T-helper 1 cell treated with Interleukin-12 subunit alpha and Interleukin-12 subunit beta and Interleukin-4 antibody, amounts not matched to agents 30 ng/mL and 1 ng/mL, for 36 hours (primary cell): ENCODE results near the gene INS. TPM values are rescaled to one million over a fixed set of nuclear protein-coding genes. Genes with fewer than 3 reads are reported as not detected.

Experiments used
- intact Hi-C: fragments of 100-400 bp; cut with micrococcal nuclease; formaldehyde crosslinking; loops from one replicate; pipeline ENCODE4 v1.15.1; 2024
- total RNA-seq: library from RNA; stranded (reverse); gene quantifications from 2 replicates; pipeline ENCODE4 v1.2.3, GENCODE V29; 2022

Gene INS
- total RNA-seq, 1 donor from 2014 or later = not detected

DNA sequence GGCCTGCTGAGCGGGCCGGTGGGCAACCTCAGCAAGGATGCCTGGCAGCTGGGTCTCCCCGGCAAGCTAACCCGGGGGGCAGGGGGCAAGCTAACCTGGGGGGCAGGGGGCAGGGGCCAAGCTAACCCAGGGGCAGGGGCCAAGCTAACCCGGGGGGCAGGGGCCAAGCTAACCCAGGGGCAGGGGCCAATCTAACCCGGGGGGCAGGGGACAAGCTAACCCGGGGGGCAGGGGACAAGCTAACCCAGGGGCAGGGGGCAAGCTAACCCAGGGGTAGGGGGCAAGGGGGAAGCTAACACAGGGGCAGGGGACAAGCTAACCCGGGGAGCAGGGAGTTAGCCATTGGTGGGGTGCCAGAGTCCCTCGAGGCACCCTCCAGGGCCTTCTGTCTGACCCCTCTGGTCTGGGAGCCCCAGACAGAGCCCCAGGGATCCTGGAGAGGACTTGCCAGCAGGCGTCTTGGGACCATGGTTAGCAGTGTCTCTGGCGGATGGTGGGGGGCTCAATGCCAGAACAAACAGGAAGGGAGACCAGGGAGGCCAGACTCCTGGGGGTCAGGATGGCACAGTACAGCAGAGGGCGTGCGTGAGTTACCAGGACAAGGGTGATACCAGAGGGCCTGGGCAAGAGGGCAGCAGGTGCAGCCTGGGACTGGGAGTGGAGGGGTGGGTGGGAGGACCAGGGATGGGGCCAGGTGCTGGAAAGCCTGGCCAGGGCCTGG lies 37.9 kb downstream of the INS start:
- intact Hi-C loops = no loop called here

DNA sequence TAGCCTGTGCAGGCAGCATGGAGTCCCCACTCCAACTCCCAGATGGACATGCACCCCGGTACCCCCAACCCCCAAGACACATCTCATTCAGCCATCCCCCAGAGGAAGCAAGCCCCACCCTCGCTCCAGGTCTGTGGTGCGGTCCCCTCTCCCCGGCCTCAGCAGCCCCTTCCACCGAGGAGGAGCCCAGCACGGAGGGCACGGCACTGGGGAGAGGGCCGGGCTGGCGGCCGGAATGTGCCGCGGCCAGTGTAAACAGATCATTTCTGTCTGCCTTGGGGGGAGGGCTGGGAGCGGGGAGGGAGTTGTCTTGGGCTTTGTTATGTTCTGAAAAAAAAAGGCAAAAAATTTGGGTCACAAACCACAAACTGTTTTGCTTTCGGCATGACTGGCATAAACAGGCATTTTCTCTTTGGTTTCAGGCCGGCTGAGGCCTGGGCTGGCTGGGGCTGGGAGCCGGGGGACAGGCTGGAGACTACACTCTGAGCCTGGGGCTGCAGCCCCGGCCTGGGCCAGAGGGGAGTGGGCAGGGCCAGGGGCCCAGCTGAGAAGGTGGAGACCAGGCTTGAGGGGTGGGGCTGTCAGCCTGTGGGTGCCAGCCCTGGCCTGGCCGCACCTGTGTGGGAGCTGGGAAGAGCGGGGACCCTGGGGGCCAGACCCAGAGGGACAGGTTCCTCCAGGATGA lies 38.6 kb downstream of the INS start:
- intact Hi-C loops = no loop called here

- intact Hi-C loops = no loop called here
Measured at GRCh38 chr11:2121227-2122130, 39.5 kb downstream of the INS start.

DNA sequence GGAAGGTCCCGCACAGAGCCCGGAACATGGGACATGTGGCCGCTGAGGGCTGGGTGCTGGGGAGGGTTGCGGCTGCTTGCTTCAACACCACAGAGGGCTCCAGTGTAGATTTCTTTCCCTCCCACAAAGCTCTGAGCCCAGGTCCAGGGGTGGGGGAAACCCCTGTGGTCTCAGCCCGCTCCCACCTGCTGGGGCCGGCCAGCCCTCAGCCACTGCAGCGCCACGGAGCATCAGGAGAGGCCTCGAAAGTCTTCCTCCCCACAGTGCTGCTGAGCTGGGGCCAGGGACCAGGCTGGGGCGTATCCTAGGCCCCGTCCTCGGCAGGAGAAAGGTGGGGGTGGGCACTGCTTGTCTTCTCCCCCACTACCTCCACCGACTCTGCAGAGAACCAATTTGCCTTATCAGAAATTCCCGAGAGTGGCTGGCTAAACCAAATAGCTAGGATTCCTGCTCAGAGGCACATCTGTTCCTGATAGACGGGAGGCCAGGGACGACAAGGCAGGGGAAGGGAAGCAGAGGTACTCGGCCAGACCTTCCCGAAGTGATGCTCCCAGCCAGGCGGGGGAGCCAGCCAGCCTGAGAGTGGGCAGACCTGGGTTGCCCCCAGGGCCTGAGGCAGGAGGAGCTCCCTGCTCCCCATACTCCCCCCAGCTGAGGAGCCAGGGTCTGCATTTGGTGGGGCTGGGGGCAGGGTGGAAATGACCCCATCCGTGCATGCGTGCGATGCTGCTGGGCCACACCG lies 40.5 kb downstream of the INS start:
- intact Hi-C loops = no loop called here

- intact Hi-C loops = no loop called here
Measured at GRCh38 chr11:2118677-2119076, 42.3 kb downstream of the INS start.

- intact Hi-C loops = no loop called here
Measured at GRCh38 chr11:2116680-2117079, 44.3 kb downstream of the INS start.

DNA sequence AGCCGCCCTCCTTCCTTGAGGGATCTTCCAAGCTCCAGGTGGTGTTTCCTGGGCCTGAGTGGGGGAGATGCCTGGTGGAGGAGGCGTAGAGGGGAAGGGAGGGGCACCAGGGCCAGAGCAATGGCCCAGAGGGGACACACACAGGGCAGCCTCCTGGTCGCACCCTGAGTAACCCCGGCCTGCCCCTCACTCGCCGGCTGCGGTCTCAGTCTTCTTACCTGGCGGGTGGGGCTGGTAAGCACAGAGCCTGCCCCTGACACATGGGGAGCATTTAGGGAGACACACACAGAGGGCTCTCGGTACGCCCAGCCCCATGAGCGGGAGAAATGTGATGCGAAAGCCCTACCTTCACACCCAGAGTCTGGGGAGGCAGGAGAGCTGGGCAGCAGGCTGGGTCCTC lies 45.7 kb downstream of the INS start:
- intact Hi-C loops = no loop called here

GRCh38 chr11:2114430-2115241 lies 46.4 kb downstream of the INS start:
- intact Hi-C loops = no loop called here

DNA sequence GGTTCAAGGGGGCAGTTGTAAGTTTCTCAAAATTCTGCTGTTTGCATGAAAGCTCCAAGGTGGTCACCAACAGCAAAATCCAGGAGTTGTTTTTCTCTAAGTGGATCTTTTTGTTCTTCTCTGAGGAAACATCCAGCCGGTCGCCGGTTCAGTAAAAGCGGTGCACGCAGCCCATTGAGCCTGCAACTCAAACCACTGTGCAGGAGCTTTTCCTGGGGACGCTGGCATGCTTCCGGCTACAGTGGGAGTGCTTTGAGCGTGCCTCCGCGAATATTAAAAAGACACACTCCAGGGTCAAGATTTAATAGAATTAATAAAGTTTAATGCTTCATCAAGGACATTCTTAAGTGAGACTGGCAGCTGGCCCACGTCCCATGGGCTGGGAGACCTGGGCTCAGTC lies 47.2 kb downstream of the INS start:
- intact Hi-C loops = no loop called here

DNA sequence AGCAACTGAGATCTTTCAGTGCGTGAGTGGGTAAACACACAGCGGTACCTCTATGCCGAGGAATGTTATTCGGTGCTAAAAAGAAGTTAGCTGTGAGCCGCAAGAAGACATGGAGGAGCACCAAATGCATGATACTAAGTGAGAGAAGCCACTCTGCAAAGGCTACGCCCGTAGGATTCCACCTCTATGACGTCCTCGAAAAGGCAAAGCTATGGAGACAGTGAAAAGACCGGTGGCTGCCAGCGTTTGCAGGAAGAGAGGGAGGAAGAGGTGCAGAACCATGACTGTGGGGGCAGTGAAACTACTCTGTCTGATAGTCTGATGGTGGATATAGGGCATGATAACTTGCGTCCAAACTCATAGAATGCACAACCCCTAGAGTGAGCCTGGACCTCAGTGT lies 50.5 kb downstream of the INS start:
- intact Hi-C loops = no loop called here

Other genes with a start within 250 kb of the INS start
- gene TNNT3, start 241.5 kb downstream of the INS start, total RNA-seq = 6.1 and 6.7 TPM in 2 replicates
- 45.3 and 51.3 TPM in 2 replicates for gene MRPL23, start 213.9 kb downstream of the INS start, total RNA-seq
- 0.41 TPM in 1 of 2 replicates, not detected in the other for gene H19, start 163.4 kb downstream of the INS start, total RNA-seq
- 0.17 and 0.32 TPM in 2 replicates for gene IGF2, start 21.8 kb downstream of the INS start, total RNA-seq
- gene TH, start 10.6 kb upstream of the INS start, total RNA-seq = not detected in 2 replicates
- 0.24 TPM in 1 of 2 replicates, not detected in the other for gene ASCL2, start 109.4 kb upstream of the INS start, total RNA-seq
- 20.4 and 21.2 TPM in 2 replicates for gene C11orf21, start 140.7 kb upstream of the INS start, total RNA-seq
- gene TSPAN32, start 140.8 kb upstream of the INS start, total RNA-seq = 21.6 and 23.1 TPM in 2 replicates
- gene CD81, start 216.1 kb upstream of the INS start, total RNA-seq = 184 and 189 TPM in 2 replicates
- 51.6 and 55.3 TPM in 2 replicates for gene TSSC4, start 239.5 kb upstream of the INS start, total RNA-seq